ENCODE measurements around the gene ALK. TPM values are rescaled to one million over a fixed set of nuclear protein-coding genes. Genes with fewer than 3 reads are reported as not detected.

ALK gene
- polyA plus RNA-seq, 4 donors: 0.04 to 0.98 TPM; not detected in 2

DNA sequence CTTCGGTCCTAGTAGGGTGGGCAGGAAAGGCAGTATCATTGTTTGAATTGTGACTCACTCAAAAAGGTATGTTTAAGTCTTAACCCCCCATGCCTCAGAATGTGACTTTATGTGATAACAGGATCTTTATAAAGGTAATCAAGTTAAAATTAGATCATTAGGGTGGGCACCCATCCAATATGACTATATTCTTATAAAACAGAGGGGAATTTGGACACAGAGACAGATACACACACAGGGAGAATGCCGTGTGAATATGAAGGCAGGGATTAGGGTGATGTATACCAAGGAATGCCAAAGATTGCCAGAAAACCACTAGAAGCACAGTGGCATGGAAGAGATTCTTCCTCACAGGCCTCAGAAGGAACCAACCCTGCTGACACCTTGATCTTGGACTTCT lies 524.3 kb downstream of the ALK start:
- H3K27me3 ChIP-seq (ENCODE audit: control insufficient read depth in 3 of 3, insufficient read depth in 3 of 3, low read length in 3 of 3): no peaks in the 10 kb centered on the region
- WGBS, 3 donors: 63 to 80% (median 69%) methylated on average over 2 of the region's 2 CpGs
- H3K27ac ChIP-seq (ENCODE audit: low read depth in 1 of 3, low read length in 2 of 3): no peak overlapping the region
- FAIRE-seq: no peak
- no peak overlapping the region for H3K4me3 ChIP-seq (ENCODE audit: low read depth in 1 of 3, low read length in 3 of 3)
- no peaks in the 10 kb centered on the region for H3K9me3 ChIP-seq (ENCODE audit: control insufficient read depth in 2 of 2, insufficient read depth in 1 of 2, low read depth in 1 of 2, low read length in 1 of 2)
- no peak for DNase-seq
- no peaks in the 10 kb centered on the region for H3K36me3 ChIP-seq (ENCODE audit: control insufficient read depth in 3 of 3, insufficient read depth in 2 of 3, low read depth in 1 of 3, low read length in 3 of 3)
- H3K4me1 ChIP-seq (ENCODE audit: control insufficient read depth in 3 of 3, insufficient read depth in 2 of 3, low read depth in 1 of 3, low read length in 2 of 3): no peaks in the 10 kb centered on the region

DNA sequence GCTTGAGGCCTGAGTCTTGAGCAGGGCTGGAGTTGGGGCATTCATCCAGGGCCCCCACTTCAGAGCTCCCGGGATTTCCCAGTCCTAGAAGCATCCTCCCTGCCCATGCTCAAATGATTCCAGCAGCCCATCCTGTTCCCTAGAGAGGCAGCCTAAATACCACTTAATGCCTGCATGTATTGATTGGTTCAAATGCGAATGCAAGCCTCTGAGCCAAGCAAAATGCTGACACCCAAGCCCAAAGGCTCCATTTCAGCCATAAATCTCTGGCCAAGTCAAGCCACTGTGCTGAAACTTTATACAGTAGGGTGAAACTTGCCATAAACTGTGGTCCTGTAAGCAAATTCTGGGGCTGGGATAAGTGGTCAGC lies 526.4 kb downstream of the ALK start:
- H3K27ac ChIP-seq (ENCODE audit: low read depth in 1 of 3, low read length in 2 of 3): no peak overlapping the region
- H3K36me3 ChIP-seq (ENCODE audit: control insufficient read depth in 3 of 3, insufficient read depth in 2 of 3, low read depth in 1 of 3, low read length in 3 of 3): no peaks in the 10 kb centered on the region
- H3K4me1 ChIP-seq (ENCODE audit: control insufficient read depth in 3 of 3, insufficient read depth in 2 of 3, low read depth in 1 of 3, low read length in 2 of 3): no peaks in the 10 kb centered on the region
- H3K27me3 ChIP-seq (ENCODE audit: control insufficient read depth in 3 of 3, insufficient read depth in 3 of 3, low read length in 3 of 3): no peaks in the 10 kb centered on the region
- 49 to 59% (median 52%) methylated on average over 2 of the region's 2 CpGs for WGBS, 3 donors
- DNase-seq (no peak), FAIRE-seq (no peak)
- no peaks in the 10 kb centered on the region for H3K9me3 ChIP-seq (ENCODE audit: control insufficient read depth in 2 of 2, insufficient read depth in 1 of 2, low read depth in 1 of 2, low read length in 1 of 2)
- H3K4me3 ChIP-seq (ENCODE audit: low read depth in 1 of 3, low read length in 3 of 3): no peak overlapping the region

DNA sequence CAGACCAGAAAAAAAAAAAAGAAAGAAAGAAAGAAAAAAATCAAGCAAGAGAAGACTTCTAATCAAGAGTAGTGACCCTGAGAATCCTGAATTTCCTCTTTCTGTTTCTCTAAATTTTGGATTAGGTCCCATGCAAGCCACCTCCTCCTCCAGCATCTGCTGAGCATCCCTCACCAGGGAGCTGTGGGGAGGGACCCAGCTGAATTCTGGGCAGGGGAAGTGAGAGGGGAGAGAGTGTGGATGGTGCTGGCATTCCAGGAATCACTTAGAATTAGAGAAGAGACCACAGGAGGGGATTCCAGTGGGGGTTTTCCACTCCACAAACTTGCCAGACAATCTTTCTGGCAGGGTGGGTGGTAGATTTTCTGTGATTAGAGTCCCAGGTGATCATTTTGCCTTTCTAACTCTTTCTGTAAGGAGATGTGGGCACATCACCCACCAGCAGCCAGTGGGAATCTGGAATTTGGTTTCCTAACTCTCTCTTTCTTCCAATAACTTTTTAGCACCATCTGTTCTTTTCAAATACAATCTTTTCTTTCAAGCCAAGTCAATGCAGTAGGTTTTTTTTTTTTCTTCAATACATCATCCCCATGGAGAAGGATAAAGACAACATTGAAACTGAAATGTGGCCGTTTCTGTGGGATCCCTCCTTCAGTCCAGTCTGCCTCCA lies 526.9 kb downstream of the ALK start:
- 37 to 50% (median 39%) methylated on average over 1 of the region's 1 CpG for WGBS, 3 donors
- DNase-seq (no peak), FAIRE-seq (no peak)
- Histone ChIP-seq H3K4me3 (ENCODE audit: low read depth in 1 of 3, low read length in 3 of 3) (no peak overlapping the region), H3K36me3 (ENCODE audit: control insufficient read depth in 3 of 3, insufficient read depth in 2 of 3, low read depth in 1 of 3, low read length in 3 of 3) (no peaks in the 10 kb centered on the region), H3K27me3 (ENCODE audit: control insufficient read depth in 3 of 3, insufficient read depth in 3 of 3, low read length in 3 of 3) (no peaks in the 10 kb centered on the region), H3K27ac (ENCODE audit: low read depth in 1 of 3, low read length in 2 of 3) (no peak overlapping the region), H3K9me3 (ENCODE audit: control insufficient read depth in 2 of 2, insufficient read depth in 1 of 2, low read depth in 1 of 2, low read length in 1 of 2) (no peaks in the 10 kb centered on the region), H3K4me1 (ENCODE audit: control insufficient read depth in 3 of 3, insufficient read depth in 2 of 3, low read depth in 1 of 3, low read length in 2 of 3) (no peaks in the 10 kb centered on the region)

DNA sequence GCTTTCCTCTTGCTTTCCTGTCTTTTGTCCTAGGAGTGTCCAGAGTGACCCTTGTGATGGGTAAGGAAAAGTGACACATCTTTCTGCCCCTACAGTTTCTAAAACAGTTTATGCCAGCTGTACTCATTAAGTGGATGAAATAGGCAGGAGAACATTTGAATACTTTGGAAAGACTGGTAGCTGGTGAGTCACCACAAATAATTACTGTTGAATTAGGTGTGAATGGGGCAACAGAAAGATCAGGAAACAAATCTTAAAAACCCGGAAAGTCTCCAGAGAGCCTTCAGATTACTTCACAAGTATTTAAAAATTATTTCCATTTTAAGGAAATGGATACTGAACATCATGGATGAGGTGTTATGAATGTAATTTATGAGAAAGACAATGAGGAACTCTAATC lies 527.7 kb downstream of the ALK start:
- Histone ChIP-seq H3K27ac (ENCODE audit: low read depth in 1 of 3, low read length in 2 of 3) (no peak overlapping the region), H3K4me1 (ENCODE audit: control insufficient read depth in 3 of 3, insufficient read depth in 2 of 3, low read depth in 1 of 3, low read length in 2 of 3) (no peaks in the 10 kb centered on the region), H3K4me3 (ENCODE audit: low read depth in 1 of 3, low read length in 3 of 3) (no peak overlapping the region), H3K27me3 (ENCODE audit: control insufficient read depth in 3 of 3, insufficient read depth in 3 of 3, low read length in 3 of 3) (no peaks in the 10 kb centered on the region), H3K9me3 (ENCODE audit: control insufficient read depth in 2 of 2, insufficient read depth in 1 of 2, low read depth in 1 of 2, low read length in 1 of 2) (no peaks in the 10 kb centered on the region), H3K36me3 (ENCODE audit: control insufficient read depth in 3 of 3, insufficient read depth in 2 of 3, low read depth in 1 of 3, low read length in 3 of 3) (no peaks in the 10 kb centered on the region)
- WGBS, 3 donors: 32 to 79% (median 55%) methylated on average over 1 of the region's 1 CpG
- no peak for DNase-seq
- FAIRE-seq: no peak

DNA sequence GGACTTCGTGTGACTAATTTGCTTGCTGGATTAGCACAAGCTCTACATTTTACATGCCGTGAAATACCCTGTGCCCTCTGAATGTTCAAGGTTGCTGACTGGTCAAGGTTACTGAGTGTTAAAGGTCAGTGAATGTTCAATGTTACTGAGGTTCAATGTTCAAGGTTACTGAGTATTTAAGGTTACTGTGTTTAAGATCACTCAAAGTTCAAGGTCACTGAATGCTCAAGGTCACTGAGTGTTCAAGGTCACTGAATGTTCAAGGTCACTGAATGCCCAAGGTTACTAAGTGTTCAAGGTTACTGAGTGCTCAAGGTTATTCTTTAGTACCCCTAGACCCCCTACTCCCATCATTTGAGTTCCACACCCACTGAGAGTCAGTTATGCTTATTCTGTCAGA lies 528.6 kb downstream of the ALK start:
- FAIRE-seq (no peak), DNase-seq (no peak)
- WGBS, 3 donors: 73 to 90% (median 76%) methylated on average over 2 of the region's 2 CpGs
- Histone ChIP-seq H3K4me1 (ENCODE audit: control insufficient read depth in 3 of 3, insufficient read depth in 2 of 3, low read depth in 1 of 3, low read length in 2 of 3) (no peaks in the 10 kb centered on the region), H3K4me3 (ENCODE audit: low read depth in 1 of 3, low read length in 3 of 3) (no peak overlapping the region), H3K27me3 (ENCODE audit: control insufficient read depth in 3 of 3, insufficient read depth in 3 of 3, low read length in 3 of 3) (no peaks in the 10 kb centered on the region), H3K36me3 (ENCODE audit: control insufficient read depth in 3 of 3, insufficient read depth in 2 of 3, low read depth in 1 of 3, low read length in 3 of 3) (no peaks in the 10 kb centered on the region), H3K27ac (ENCODE audit: low read depth in 1 of 3, low read length in 2 of 3) (no peak overlapping the region), H3K9me3 (ENCODE audit: control insufficient read depth in 2 of 2, insufficient read depth in 1 of 2, low read depth in 1 of 2, low read length in 1 of 2) (no peaks in the 10 kb centered on the region)

DNA sequence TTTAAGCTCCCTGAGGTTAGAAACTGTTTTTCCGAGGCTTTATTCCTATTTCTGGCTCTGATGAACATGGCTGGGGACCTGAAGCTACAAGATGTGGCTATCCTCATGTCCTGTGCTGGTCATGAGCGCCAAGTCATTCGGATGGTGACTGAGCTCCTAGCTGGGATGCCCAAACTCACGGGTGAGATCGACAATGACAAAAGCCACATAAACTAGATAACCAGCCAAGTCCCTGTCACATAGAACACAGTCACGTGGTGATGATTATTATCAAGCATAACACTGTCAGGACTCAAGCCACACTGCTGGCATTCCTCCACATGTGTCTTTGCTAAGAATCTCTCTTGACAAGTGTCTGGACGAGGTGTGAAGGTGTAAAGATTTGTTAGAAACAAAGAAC lies 531.2 kb downstream of the ALK start:
- H3K27me3 ChIP-seq (ENCODE audit: control insufficient read depth in 3 of 3, insufficient read depth in 3 of 3, low read length in 3 of 3): peaks cover 0 to 5% (median 0%) of the 10 kb centered on the region in 3 donors
- DNase-seq (no peak), FAIRE-seq (no peak)
- 66 to 77% (median 73%) methylated on average over 7 of the region's 7 CpGs for WGBS, 3 donors
- no peaks in the 10 kb centered on the region for H3K9me3 ChIP-seq (ENCODE audit: control insufficient read depth in 2 of 2, insufficient read depth in 1 of 2, low read depth in 1 of 2, low read length in 1 of 2)
- H3K36me3 ChIP-seq (ENCODE audit: control insufficient read depth in 3 of 3, insufficient read depth in 2 of 3, low read depth in 1 of 3, low read length in 3 of 3): no peaks in the 10 kb centered on the region
- H3K4me1 ChIP-seq (ENCODE audit: control insufficient read depth in 3 of 3, insufficient read depth in 2 of 3, low read depth in 1 of 3, low read length in 2 of 3): no peaks in the 10 kb centered on the region
- H3K4me3 ChIP-seq (ENCODE audit: low read depth in 1 of 3, low read length in 3 of 3): no peak overlapping the region
- H3K27ac ChIP-seq (ENCODE audit: low read depth in 1 of 3, low read length in 2 of 3): no peak overlapping the region

DNA sequence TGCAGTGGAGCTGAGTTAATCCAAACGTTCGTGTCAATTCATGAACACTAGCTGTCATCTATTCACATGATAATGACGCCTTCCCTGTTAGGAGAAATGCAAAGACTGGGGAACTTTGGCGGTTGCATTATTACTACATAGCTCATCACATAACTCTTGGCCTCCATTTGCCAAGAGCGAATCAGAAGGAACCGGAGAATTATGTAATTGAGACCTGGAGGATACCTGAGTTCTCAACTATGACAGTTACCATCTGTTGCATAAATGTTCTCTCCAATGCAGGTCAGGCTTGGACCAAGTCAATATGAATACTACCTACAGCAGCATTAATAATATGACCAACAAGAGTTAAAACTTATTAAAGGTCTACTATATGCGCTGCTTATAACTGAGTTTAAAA lies 531.7 kb downstream of the ALK start:
- 88 to 94% (median 90%) methylated on average over 7 of the region's 7 CpGs for WGBS, 3 donors
- DNase-seq: no peak
- no peak for FAIRE-seq

DNA sequence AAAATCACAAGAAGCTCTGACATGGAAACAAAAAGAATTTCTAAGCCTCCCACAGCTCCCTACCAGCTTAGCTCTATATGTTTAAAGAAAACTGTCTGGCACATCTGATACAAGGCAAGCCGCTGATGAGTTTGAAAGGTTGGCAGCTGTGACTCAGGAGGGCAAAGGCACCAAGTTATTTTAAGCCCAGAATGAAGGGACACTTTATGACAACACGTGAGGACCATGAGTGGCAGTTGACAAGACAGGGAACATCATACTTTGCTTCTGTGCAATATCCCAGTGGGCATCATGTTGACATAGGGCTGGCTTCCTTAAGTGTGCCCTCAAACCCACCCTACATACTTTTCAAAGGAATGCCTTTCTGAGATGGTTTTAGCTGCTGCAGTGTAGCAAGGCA lies 533.3 kb downstream of the ALK start:
- Histone ChIP-seq H3K36me3 (ENCODE audit: control insufficient read depth in 3 of 3, insufficient read depth in 2 of 3, low read depth in 1 of 3, low read length in 3 of 3) (no peaks in the 10 kb centered on the region), H3K4me3 (ENCODE audit: low read depth in 1 of 3, low read length in 3 of 3) (no peak overlapping the region), H3K4me1 (ENCODE audit: control insufficient read depth in 3 of 3, insufficient read depth in 2 of 3, low read depth in 1 of 3, low read length in 2 of 3) (no peaks in the 10 kb centered on the region), H3K27me3 (ENCODE audit: control insufficient read depth in 3 of 3, insufficient read depth in 3 of 3, low read length in 3 of 3) (peaks cover 0 to 5% (median 0%) of the 10 kb centered on the region in 3 donors), H3K9me3 (ENCODE audit: control insufficient read depth in 2 of 2, insufficient read depth in 1 of 2, low read depth in 1 of 2, low read length in 1 of 2) (no peaks in the 10 kb centered on the region), H3K27ac (ENCODE audit: low read depth in 1 of 3, low read length in 2 of 3) (no peak overlapping the region)
- DNase-seq (no peak), FAIRE-seq (no peak)
- WGBS, 3 donors: 65 to 86% (median 70%) methylated on average over 2 of the region's 2 CpGs

More for the DNA sequence above, 531.7 kb downstream of the ALK start:
- H3K4me1 ChIP-seq (ENCODE audit: control insufficient read depth in 3 of 3, insufficient read depth in 2 of 3, low read depth in 1 of 3, low read length in 2 of 3): no peaks in the 10 kb centered on the region
- H3K27me3 ChIP-seq (ENCODE audit: control insufficient read depth in 3 of 3, insufficient read depth in 3 of 3, low read length in 3 of 3): peaks cover 0 to 5% (median 0%) of the 10 kb centered on the region in 3 donors
- H3K27ac ChIP-seq (ENCODE audit: low read depth in 1 of 3, low read length in 2 of 3): no peak overlapping the region
- no peaks in the 10 kb centered on the region for H3K36me3 ChIP-seq (ENCODE audit: control insufficient read depth in 3 of 3, insufficient read depth in 2 of 3, low read depth in 1 of 3, low read length in 3 of 3)
- no peak overlapping the region for H3K4me3 ChIP-seq (ENCODE audit: low read depth in 1 of 3, low read length in 3 of 3)
- H3K9me3 ChIP-seq (ENCODE audit: control insufficient read depth in 2 of 2, insufficient read depth in 1 of 2, low read depth in 1 of 2, low read length in 1 of 2): no peaks in the 10 kb centered on the region

DNA sequence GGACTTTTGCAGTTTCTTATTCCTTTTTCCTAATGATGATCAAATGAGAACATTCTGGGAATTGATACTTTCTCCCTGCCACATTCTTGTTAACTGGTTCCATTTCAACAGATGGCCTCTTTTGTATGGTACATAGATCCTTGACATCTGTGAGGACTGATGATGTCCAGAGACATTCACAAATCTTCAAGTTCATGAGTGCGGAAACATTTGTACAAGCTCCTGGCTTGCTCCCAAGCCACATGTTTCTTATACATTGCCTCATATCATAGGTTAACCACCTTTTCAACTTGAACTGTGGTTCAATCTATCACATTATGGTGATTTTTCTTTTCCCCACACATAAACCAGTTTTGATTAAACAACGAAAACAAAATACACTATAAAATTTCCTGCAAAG lies 538.9 kb downstream of the ALK start:
- Histone ChIP-seq H3K27ac (ENCODE audit: low read depth in 1 of 3, low read length in 2 of 3) (no peak overlapping the region), H3K9me3 (ENCODE audit: control insufficient read depth in 2 of 2, insufficient read depth in 1 of 2, low read depth in 1 of 2, low read length in 1 of 2) (no peaks in the 10 kb centered on the region), H3K4me3 (ENCODE audit: low read depth in 1 of 3, low read length in 3 of 3) (no peak overlapping the region), H3K4me1 (ENCODE audit: control insufficient read depth in 3 of 3, insufficient read depth in 2 of 3, low read depth in 1 of 3, low read length in 2 of 3) (no peaks in the 10 kb centered on the region), H3K27me3 (ENCODE audit: control insufficient read depth in 3 of 3, insufficient read depth in 3 of 3, low read length in 3 of 3) (peaks cover 0 to 5% (median 0%) of the 10 kb centered on the region in 3 donors), H3K36me3 (ENCODE audit: control insufficient read depth in 3 of 3, insufficient read depth in 2 of 3, low read depth in 1 of 3, low read length in 3 of 3) (no peaks in the 10 kb centered on the region)
- DNase-seq (no peak), FAIRE-seq (no peak)
- WGBS, 3 donors: 80 to 91% (median 90%) methylated on average over 2 of the region's 2 CpGs
